HepG2 (cell line): ENCODE measurements around the gene ELP6. TPM values are rescaled to one million over a fixed set of nuclear protein-coding genes. Genes with fewer than 3 reads are reported as not detected.
A peak's percentile ranks its signal among the peaks of the same experiment; 100 is the strongest.

ENCODE experiments used
- AFF4 ChIP-seq: sonication (generic); formaldehyde crosslinking; IDR thresholded peaks from 2 replicates; pipeline ENCODE4 v1.4.0; 2020; ENCODE audit warnings: missing genetic modification reagents
- AKAP8 ChIP-seq: sonication (generic); formaldehyde crosslinking; IDR thresholded peaks from 2 replicates; pipeline ENCODE4 v1.5.1; 2020; ENCODE audit warnings: mild to moderate bottlenecking, missing genetic modification reagents
- ATF7-NPFF ChIP-seq: sonication (generic); formaldehyde crosslinking; IDR thresholded peaks from 2 replicates; pipeline ENCODE4 v1.8.1; 2023; ENCODE audit warnings: mild to moderate bottlenecking, low read depth, missing genetic modification reagents, moderate library complexity
- NR0B2 ChIP-seq: sonication (generic); formaldehyde crosslinking; IDR thresholded peaks from 2 replicates; pipeline ENCODE4 v1.4.0; 2020; ENCODE audit warnings: mild to moderate bottlenecking, missing genetic modification reagents
- PAXIP1 ChIP-seq: sonication (generic); formaldehyde crosslinking; conservative IDR thresholded peaks from 2 replicates; pipeline ENCODE4 v1.4.0; 2020; ENCODE audit warnings: mild to moderate bottlenecking, missing genetic modification reagents, moderate library complexity
- PCBP2 ChIP-seq: fragments of 200-400 bp; formaldehyde crosslinking; optimal IDR thresholded peaks from 2 replicates; pipeline ENCODE3; 2018; ENCODE audit warnings: low read length, low read depth; ENCODE audit not compliant: poor library complexity, severe bottlenecking
- RBAK ChIP-seq: sonication (generic); formaldehyde crosslinking; IDR thresholded peaks from 2 replicates; pipeline ENCODE4 v1.5.1; 2020; ENCODE audit warnings: mild to moderate bottlenecking, missing genetic modification reagents
- RFX3 ChIP-seq: IDR thresholded peaks from 2 replicates; pipeline ENCODE4 v1.6.1; 2016; ENCODE audit warnings: missing biosample characterization, missing genetic modification reagents
- RXRB ChIP-seq: IDR thresholded peaks from 2 replicates; pipeline ENCODE4 v1.6.1; 2016; ENCODE audit warnings: borderline replicate concordance, missing genetic modification reagents, missing compliant biosample characterization
- WIZ ChIP-seq: sonication (generic); formaldehyde crosslinking; IDR thresholded peaks from 2 replicates; pipeline ENCODE4 v1.5.1; 2020; ENCODE audit warnings: mild to moderate bottlenecking, missing genetic modification reagents
- ZBTB8A ChIP-seq: sonication (generic); formaldehyde crosslinking; IDR thresholded peaks from 2 replicates; pipeline ENCODE4 v1.4.0; 2020; ENCODE audit warnings: mild to moderate bottlenecking, low read depth, missing genetic modification reagents, borderline replicate concordance
- ZFP91 ChIP-seq: sonication (generic); formaldehyde crosslinking; IDR thresholded peaks from 2 replicates; pipeline ENCODE4 v1.9.0; 2022; ENCODE audit warnings: missing genetic modification reagents, mild to moderate bottlenecking, borderline replicate concordance
- ZNF138 ChIP-seq: sonication (generic); formaldehyde crosslinking; IDR thresholded peaks from 2 replicates; pipeline ENCODE4 v1.5.0; 2020; ENCODE audit warnings: mild to moderate bottlenecking, low read depth, missing genetic modification reagents
- ZNF18 ChIP-seq: sonication (generic); formaldehyde crosslinking; IDR thresholded peaks from 2 replicates; pipeline ENCODE4 v1.8.0; 2022; ENCODE audit warnings: mild to moderate bottlenecking, missing genetic modification reagents; ENCODE audit not compliant: insufficient replicate concordance
- ZNF205 ChIP-seq: IDR thresholded peaks from 2 replicates; pipeline ENCODE4 v1.6.1; 2018; ENCODE audit warnings: missing biosample characterization, missing genetic modification reagents
- ZNF234 ChIP-seq: sonication (generic); formaldehyde crosslinking; conservative IDR thresholded peaks from 2 replicates; pipeline ENCODE4 v1.5.1; 2020; ENCODE audit warnings: mild to moderate bottlenecking, missing genetic modification reagents
- ZSCAN22 ChIP-seq: sonication (generic); formaldehyde crosslinking; IDR thresholded peaks from 2 replicates; pipeline ENCODE4 v1.4.0; 2020; ENCODE audit warnings: mild to moderate bottlenecking, missing genetic modification reagents
- polyA plus RNA-seq, 8 experiments: library from polyadenylated mRNA; depleted of rRNA in 3 of 8; stranded (reverse) in 7 of 8; unstranded in 1 of 8; fragments of >200 nt; fragmentation: Illumina TruSeq in 4 of 8; extraction: Trizol in 4 of 8; gene quantifications; 2 replicates each; pipeline versions ENCODE4 v1.2.1 to v1.2.3, GENCODE V29; 2011 to 2016; ENCODE audit warnings: low read depth in 4 of 8, missing spikeins in 1 of 8, mixed read lengths in 1 of 8; ENCODE audit not compliant: insufficient read depth in 1 of 8
- total RNA-seq, 5 experiments: library from RNA; depleted of rRNA; stranded (reverse); fragments of >200 nt; fragmentation: Illumina TruSeq; extraction: Trizol; gene quantifications; 2 replicates each; pipeline ENCODE4 v1.2.3, GENCODE V29; 2016; ENCODE audit warnings: low read depth in 1 of 5

Gene ELP6
- total and polyA plus RNA-seq, 2 of the 13 experiments (the other 11 are each of a cell fraction or from before 2014, with no cell fraction given): 45.0 to 49.3 TPM

- TF ChIP-seq ZNF234 (CRISPR knock-in tag) (no peak), WIZ (CRISPR knock-in tag) (no peak), PCBP2 (no peak), ZNF18 (CRISPR knock-in tag) (no peak), RFX3 (CRISPR knock-in tag) (no peak), AFF4 (CRISPR knock-in tag) (no peak), RXRB (CRISPR knock-in tag) (peak; percentile 84), NR0B2 (peak; percentile 77; the same call in 1 of the 2 replicates), ATF7-NPFF (CRISPR knock-in tag) (peak; percentile 63), ZNF138 (no peak; the same call in 1 of the 2 replicates), ZSCAN22 (no peak), AKAP8 (0 out of 2 replicates have a peak, but pooled peaks have one; percentile 44), RBAK (CRISPR knock-in tag) (0 out of 2 replicates have a peak, but pooled peaks have one; percentile 31), ZBTB8A (CRISPR knock-in tag) (no peak), ZFP91 (CRISPR knock-in tag) (peak; percentile 78; the same call in 1 of the 2 replicates), ZNF205 (CRISPR knock-in tag) (no peak), PAXIP1 (CRISPR knock-in tag) (no peak)
Observed at GRCh38 chr3:47513125-47513929, at the start of gene ELP6 (continued).
